ENCODE results near the gene THBD.

THBD gene

DNA sequence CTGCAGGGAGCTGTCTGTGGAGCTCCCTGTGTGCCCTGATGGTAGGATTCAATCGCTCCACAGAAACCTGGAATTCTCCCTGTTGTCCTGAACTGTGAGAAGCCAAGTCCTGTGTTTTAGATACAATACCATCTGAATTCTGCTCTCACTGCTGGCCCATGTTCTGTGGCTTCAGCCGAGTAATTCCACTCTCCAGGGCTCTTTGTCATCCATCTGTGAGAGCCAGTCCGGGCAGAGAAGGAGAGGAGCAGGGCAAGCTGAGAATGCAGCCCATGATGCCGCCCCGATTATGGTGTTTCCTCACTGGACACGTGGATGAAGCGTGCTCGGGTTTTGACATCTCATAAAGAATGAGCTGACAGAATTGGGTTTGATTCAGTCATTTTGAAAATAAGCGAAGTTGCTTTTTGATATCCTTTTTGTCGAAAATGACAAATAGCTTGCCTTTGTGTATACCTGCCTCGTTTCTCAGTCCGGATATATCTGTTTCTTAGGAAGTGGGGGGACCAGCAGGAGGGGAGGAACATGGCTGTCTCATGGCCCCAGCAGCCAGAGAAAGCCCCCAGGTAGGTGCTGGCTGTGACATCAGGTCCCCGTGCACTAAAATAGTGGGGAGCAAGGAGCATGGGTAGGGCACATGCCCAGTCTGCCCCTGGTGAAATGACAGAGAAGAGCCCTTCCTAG lies 44.9 kb upstream of the THBD start:
- H3K4me3 ChIP-seq (ENCODE audit: low read depth, low read length): no peak overlapping the region
- TF ChIP-seq, protein P1, sequence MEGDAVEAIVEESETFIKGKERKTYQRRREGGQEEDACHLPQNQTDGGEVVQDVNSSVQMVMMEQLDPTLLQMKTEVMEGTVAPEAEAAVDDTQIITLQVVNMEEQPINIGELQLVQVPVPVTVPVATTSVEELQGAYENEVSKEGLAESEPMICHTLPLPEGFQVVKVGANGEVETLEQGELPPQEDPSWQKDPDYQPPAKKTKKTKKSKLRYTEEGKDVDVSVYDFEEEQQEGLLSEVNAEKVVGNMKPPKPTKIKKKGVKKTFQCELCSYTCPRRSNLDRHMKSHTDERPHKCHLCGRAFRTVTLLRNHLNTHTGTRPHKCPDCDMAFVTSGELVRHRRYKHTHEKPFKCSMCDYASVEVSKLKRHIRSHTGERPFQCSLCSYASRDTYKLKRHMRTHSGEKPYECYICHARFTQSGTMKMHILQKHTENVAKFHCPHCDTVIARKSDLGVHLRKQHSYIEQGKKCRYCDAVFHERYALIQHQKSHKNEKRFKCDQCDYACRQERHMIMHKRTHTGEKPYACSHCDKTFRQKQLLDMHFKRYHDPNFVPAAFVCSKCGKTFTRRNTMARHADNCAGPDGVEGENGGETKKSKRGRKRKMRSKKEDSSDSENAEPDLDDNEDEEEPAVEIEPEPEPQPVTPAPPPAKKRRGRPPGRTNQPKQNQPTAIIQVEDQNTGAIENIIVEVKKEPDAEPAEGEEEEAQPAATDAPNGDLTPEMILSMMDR (IDR thresholded peaks at IDR 0.05; ENCODE audit: low read depth, low read length, missing control alignments): no peak

DNA sequence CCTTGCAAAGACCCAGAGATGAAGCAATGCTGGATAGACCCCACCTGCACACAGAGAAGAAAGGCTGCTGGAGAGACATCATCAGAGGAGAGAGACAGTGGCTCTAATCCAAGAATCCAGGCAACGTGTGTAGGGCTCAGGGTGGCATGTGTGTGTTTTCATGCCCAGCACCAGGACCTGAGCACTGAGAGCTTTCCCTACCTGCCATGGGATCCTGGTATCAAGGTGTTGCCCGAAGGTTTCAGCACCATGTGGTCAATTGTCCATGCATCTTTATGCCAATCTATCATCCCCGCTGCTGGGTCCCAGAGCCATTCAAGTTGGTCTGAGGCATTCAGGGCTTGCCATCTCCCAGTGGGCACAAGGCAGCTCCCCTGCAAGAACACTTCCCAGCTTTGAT lies 44.1 kb upstream of the THBD start:
- TF ChIP-seq, protein P1 (IDR thresholded peaks at IDR 0.05; ENCODE audit: low read depth, low read length, missing control alignments): no peak
- DNase-seq (ENCODE audit: low read depth): no peak
- H3K4me3 ChIP-seq (ENCODE audit: low read depth, low read length): no peak overlapping the region

More for the DNA sequence above, 44.9 kb upstream of the THBD start:
- no peak for DNase-seq (ENCODE audit: low read depth)

DNA sequence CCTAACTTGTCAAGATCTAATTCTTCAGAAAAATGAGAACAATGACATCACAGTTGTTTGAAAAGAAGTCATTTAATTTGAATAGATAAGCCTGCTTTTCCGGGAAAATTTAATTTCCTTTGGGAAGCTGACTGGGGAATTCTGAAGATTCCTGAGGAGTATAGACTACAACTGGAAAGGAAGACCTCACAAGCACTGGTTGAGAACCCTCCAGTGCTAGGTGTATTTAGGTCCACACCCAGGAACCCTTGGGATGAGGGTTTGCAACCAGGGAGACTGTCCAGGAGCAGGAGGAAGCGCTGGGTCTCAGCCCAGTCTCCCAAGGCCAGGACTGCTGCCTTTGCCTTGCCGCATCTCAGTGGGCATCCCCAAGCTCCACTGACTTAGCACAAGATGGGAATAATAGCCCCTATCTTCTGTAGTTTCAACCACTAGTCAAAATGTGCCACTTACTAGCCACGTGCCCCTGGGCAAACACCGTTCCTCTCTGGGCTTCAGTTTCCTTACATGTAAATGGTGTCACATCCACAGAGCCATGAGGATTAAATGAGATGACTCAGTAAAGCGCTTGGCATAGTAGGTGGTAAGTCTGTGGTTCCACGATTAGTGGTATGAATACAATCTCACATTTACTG lies 43.5 kb upstream of the THBD start:
- no peak overlapping the region for H3K4me3 ChIP-seq (ENCODE audit: low read depth, low read length)
- no peak for DNase-seq (ENCODE audit: low read depth)
- TF ChIP-seq, protein P1 (IDR thresholded peaks at IDR 0.05; ENCODE audit: low read depth, low read length, missing control alignments): no peak

DNA sequence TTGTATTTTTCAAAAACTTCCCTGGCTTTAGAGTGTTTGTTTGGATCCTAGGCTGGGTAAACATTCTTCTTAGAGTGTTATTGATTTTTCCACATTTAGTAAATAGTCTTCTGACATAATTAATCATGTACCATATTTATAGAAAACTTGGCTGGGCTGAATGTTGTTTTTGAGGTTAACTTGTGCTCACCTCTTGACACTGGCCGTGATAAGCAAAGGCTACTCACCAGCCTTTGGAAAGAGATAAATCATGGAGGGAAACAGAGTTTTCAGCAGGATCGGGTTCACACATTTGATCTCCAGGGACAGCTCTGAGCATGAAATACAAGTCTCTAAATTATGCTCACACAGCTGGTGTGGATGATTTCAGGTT lies 42.9 kb upstream of the THBD start:
- H3K4me3 ChIP-seq (ENCODE audit: low read depth, low read length): no peak overlapping the region
- no peak for DNase-seq (ENCODE audit: low read depth)
- TF ChIP-seq, protein P1 (IDR thresholded peaks at IDR 0.05; ENCODE audit: low read depth, low read length, missing control alignments): no peak

DNA sequence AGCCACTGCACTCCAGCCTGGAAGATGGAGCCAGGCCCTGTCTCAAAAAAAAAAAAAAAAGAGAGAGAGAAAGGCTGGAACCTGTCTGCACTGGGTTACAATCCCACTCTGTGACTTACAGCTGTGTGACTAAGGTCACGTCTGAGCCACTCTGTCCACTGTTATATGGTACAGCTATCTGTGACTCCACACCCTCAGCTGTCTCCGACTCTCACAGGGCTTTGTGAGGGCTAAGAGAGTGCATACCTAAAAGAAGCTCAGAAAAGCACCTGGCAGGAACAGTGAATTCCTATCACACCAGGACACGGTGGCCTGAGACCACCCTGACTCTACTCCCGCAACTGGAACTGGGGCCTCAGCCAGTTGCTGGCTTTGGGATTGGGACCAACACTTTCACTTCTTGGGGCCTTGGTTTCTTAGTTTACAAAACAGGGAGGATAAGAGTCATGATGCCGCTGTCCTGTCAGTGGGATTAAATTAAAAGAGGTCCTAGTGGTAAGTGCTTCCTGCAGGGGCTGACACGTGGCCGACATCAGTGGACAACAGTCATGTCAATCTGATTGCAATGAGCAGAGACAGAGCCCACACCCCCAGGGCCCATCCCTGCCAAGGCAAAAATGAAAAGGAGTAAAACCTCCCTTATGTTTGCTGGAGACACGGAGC lies 42.4 kb upstream of the THBD start:
- no peak overlapping the region for H3K4me3 ChIP-seq (ENCODE audit: low read depth, low read length)
- TF ChIP-seq, protein P1 (IDR thresholded peaks at IDR 0.05; ENCODE audit: low read depth, low read length, missing control alignments): no peak
- no peak for DNase-seq (ENCODE audit: low read depth)

DNA sequence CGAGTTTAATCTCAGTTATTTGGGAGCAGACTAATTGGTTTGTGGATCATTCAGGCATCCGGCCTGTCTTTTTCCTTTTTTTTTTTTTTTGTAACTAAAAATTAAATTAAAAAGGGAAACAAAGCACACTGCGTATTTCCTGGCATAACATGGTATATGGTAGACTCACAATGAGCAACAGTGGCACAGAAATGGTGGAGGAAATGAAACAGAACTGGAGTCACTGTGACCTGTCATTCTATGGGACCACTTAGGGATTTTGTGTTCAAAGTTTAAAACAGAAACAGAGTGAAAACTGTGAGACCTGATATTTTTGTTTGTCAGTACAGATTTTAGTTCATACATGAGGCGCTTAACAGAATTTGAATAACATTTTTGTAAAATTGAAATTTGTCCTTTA lies 41.4 kb upstream of the THBD start:
- no peak for DNase-seq (ENCODE audit: low read depth)
- H3K4me3 ChIP-seq (ENCODE audit: low read depth, low read length): no peak overlapping the region
- TF ChIP-seq, protein P1 (IDR thresholded peaks at IDR 0.05; ENCODE audit: low read depth, low read length, missing control alignments): no peak
